BE2C (cell line): ENCODE data around the gene FRMD4B. TPM values are rescaled to one million over a fixed set of nuclear protein-coding genes. Genes with fewer than 3 reads are reported as not detected.

ENCODE experiments used
- DNase-seq: peaks from one replicate; pipeline ENCODE4 v3.0.0-alpha.2; 2020
- H3K27me3 ChIP-seq: fragments of 250-450 bp; sonication (Bioruptor Pico); 2 replicates; pipeline ENCODE4 v1.5.1; 2020; ENCODE audit warnings: mild to moderate bottlenecking
- H3K36me3 ChIP-seq: fragments of 250-450 bp; sonication (Bioruptor Pico); 2 replicates; pipeline ENCODE4 v1.5.1; 2020; ENCODE audit warnings: mild to moderate bottlenecking
- H3K4me1 ChIP-seq: fragments of 250-450 bp; sonication (Bioruptor Pico); 2 replicates; pipeline ENCODE4 v1.5.1; 2020
- H3K4me3 ChIP-seq: 2 replicates; pipeline ENCODE4 v1.5.1; 2011; ENCODE audit warnings: low read depth, low read length
- H3K9me3 ChIP-seq: fragments of 250-450 bp; sonication (Bioruptor Pico); 2 replicates; pipeline ENCODE4 v1.5.1; 2020
- polyA plus RNA-seq: library from polyadenylated mRNA; unstranded; fragments of >200 nt; gene quantifications from one replicate; pipeline ENCODE4 v1.2.1, GENCODE V29; 2012; ENCODE audit warnings: low read depth, missing spikeins; ENCODE audit not compliant: insufficient read length, insufficient read depth
- TF ChIP-seq, protein P1 (sequence below): IDR thresholded peaks from 2 replicates; pipeline ENCODE4 v1.5.1; 2012; ENCODE audit warnings: mild to moderate bottlenecking, low read depth, low read length

Gene FRMD4B
- 8.0 TPM for polyA plus RNA-seq

DNA sequence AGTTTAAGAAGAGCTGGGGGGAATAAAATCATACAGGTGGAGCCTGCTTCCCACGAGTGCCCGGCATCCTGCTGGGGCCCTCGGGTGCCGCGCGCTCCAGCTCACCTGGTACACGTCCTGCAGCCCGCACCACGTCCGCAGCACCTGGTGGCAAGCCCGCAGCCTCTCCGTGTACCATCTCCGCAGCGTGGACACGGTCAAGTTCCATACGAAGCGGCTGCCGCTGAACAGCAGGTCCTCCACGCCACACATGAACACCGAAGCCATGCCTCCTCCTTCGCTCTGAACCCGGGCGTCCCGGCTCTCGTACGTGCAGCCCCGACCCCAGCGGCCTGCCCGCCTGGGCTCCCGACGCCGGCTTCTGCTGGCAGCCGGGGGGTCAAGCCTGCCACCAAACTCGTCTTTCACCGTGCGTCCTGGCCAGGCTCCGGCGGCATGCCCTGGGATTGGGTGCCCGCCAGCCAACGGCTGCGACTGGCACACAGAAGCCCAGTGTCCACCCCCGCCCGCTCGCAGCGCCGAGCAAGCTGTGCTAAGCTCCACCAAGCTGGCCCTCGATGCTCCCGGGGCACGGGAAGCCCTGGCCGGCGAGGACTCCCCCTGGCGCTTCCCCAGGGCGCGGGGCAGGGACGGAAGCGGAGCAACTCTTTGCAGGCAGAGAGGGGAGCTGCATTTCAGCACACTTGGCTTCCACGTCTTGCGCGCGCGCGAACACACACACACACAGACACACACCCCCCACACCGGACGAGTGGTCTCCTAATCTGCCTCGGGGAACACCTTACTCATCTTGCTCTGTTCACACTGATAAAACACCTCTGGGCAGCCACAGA, at the start of gene FRMD4B:
TSS of gene FRMD4B (minus strand) at position 366 of the 833 bp plus-strand sequence. CDS start at position 267, 99 bp downstream.
- peak within 1 kb of the TSS; percentile 62 for H3K4me3 ChIP-seq
- no peaks in the 10 kb centered on the region for H3K4me1 ChIP-seq
- DNase-seq = peak; percentile 72
- H3K27me3 ChIP-seq = no peaks in the 10 kb centered on the region
- no peaks in the 10 kb centered on the region for H3K9me3 ChIP-seq
- H3K36me3 ChIP-seq = no peaks in the 10 kb centered on the region
- TF ChIP-seq, protein P1, sequence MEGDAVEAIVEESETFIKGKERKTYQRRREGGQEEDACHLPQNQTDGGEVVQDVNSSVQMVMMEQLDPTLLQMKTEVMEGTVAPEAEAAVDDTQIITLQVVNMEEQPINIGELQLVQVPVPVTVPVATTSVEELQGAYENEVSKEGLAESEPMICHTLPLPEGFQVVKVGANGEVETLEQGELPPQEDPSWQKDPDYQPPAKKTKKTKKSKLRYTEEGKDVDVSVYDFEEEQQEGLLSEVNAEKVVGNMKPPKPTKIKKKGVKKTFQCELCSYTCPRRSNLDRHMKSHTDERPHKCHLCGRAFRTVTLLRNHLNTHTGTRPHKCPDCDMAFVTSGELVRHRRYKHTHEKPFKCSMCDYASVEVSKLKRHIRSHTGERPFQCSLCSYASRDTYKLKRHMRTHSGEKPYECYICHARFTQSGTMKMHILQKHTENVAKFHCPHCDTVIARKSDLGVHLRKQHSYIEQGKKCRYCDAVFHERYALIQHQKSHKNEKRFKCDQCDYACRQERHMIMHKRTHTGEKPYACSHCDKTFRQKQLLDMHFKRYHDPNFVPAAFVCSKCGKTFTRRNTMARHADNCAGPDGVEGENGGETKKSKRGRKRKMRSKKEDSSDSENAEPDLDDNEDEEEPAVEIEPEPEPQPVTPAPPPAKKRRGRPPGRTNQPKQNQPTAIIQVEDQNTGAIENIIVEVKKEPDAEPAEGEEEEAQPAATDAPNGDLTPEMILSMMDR = peak; percentile 39; the same call in 1 of the 2 replicates

DNA sequence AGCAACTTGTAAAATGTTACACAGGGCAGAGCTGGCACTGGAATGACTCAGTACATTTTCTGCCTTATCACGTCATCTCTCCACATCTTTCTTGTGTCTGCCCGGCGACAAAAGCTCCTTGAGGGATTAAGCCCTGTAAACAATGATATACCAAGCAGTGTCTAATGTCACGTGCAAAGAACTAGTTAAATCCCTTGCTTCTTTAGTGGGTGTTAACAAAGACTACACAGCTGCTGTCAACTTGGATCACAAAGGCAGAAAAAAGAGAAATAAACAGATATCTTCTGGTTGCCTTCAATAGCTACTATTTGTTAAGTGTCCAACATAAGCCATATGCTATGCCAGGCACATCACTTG, 48.1 kb upstream of the FRMD4B start:
- Histone ChIP-seq H3K4me1 (peaks cover 14% of the 10 kb centered on the region), H3K9me3 (no peaks in the 10 kb centered on the region), H3K36me3 (peaks cover 7% of the 10 kb centered on the region), H3K27me3 (no peaks in the 10 kb centered on the region), H3K4me3 (no peak overlapping the region)
- no peak for DNase-seq
- TF ChIP-seq, protein P1 = no peak

DNA sequence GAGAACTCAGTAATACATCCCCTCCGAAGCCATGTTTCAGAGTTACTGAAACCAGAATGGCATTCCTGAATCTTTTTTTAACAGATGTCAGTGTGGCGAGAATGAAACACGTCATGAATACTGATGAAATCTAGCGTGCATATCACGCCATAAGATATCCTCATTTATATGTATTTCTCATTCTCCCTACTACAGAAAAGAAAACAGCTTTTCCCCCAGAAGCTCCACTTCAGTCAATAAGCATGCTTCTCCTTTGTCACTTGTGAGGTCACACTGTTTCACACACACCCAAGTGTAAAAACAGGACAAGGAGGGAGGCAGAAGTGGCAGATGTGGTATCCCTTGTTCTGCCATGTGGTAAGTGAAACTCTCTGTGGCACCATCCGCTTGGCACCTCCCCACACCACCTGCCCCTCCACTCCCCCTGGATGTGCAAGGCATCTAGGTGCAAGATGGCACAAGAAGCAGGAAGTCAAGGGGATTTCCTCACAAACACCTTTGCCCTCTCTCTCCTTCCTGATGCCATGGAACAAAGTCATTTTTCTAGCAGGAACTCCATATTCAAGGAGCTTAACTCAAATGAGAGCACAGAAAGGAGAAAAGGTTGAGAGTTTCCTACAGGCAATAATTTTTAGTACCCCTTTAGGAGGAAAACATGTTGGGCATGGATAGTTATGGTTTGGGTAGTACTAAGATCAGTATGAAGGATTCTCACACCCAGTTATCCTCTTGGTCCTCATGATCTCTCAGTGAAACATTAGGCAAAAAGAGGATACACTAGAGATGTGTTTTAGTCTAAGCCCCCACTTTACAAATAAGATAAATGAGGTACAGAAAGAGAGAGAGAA, 47.5 kb upstream of the FRMD4B start:
- H3K4me1 ChIP-seq = peaks cover 14% of the 10 kb centered on the region
- TF ChIP-seq, protein P1 = no peak
- H3K27me3 ChIP-seq = no peaks in the 10 kb centered on the region
- H3K36me3 ChIP-seq = peaks cover 7% of the 10 kb centered on the region
- H3K4me3 ChIP-seq = no peak overlapping the region
- no peak for DNase-seq
- no peaks in the 10 kb centered on the region for H3K9me3 ChIP-seq

DNA sequence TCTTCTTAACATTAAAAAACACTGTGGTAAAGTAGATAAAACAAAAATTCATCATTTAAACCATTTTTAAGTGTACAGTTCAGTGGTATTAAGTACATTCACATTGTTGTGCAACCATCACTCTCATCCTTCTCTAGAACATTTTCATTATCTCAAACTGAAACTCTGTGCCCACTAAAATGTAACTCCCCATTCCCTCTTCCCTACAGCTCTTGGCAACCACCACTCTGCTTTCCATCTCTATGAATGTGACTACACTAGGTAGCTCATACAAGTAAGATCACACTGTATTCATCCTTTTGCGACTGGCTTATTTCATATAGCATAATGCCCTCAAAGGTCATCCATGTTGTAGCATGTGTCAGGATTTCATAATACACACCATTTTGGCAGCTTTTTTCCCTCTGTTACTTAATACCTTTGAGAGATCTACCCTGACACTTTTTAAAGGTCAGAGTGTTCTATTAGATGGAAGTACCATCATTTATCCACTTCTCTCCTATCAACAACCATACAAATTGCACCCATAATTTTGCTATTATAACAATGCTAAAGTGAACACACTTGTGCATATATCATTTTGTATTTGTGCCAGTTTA, 42.9 kb upstream of the FRMD4B start:
- peaks cover 7% of the 10 kb centered on the region for H3K36me3 ChIP-seq
- no peaks in the 10 kb centered on the region for H3K9me3 ChIP-seq
- peaks cover 6% of the 10 kb centered on the region for H3K4me1 ChIP-seq
- H3K4me3 ChIP-seq = no peak overlapping the region
- TF ChIP-seq, protein P1 = no peak
- no peak for DNase-seq
- H3K27me3 ChIP-seq = no peaks in the 10 kb centered on the region

DNA sequence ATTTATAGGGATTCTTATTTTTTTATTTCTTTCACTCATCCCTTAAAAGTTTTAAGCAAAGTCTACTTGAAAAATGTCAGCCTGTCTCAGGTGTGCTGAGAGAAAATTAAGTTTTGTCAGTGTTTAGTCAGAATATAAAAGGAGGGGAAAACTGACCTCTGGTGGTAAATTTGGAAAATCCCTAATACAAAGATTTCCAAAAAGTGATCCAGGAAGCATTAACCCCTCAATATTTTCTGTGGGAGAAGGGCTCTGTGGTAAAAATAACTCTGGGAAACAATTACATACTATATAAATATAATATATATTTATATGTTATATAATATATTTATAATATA, 41.0 kb upstream of the FRMD4B start:
- peaks cover 7% of the 10 kb centered on the region for H3K36me3 ChIP-seq
- no peaks in the 10 kb centered on the region for H3K4me1 ChIP-seq
- H3K4me3 ChIP-seq = no peak overlapping the region
- TF ChIP-seq, protein P1 = peak; percentile 33
- H3K9me3 ChIP-seq = no peaks in the 10 kb centered on the region
- no peaks in the 10 kb centered on the region for H3K27me3 ChIP-seq
- DNase-seq = no peak
